GM18517 (cell line): ENCODE data around the gene GDF7.
"Not testable (repeated sequence)": the region's sequence is repeated elsewhere in the genome, so short reads cannot be mapped to it uniquely, and the experiment has no call there.

Experiments
- ATAC-seq: cut with Tn5 transposase; IDR thresholded peaks from one replicate; pipeline ENCODE4 v1.9.1; 2021; ENCODE audit warnings: mild to moderate bottlenecking, moderate library complexity; ENCODE audit not compliant: unreplicated experiment

GDF7 gene

DNA sequence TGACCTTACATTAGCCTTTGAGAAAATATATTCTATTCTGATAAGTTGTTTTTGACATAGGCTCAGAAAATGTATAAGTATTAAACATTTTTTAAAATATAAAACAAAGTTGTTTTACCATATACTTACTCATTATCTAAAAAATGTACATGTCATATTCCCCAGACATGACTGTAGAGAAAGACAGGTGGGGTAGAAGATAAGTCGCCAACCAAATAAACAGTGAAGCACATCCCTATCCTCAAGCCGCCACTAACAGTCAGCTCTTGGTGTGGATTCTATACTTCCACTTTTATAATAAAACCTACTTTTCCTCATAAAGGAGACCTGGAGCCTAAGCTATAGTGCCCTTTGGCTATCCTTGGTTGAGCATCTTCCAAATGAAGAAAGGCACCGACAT is 26.4 kb downstream of the GDF7 start:
- ATAC-seq: no peak

DNA sequence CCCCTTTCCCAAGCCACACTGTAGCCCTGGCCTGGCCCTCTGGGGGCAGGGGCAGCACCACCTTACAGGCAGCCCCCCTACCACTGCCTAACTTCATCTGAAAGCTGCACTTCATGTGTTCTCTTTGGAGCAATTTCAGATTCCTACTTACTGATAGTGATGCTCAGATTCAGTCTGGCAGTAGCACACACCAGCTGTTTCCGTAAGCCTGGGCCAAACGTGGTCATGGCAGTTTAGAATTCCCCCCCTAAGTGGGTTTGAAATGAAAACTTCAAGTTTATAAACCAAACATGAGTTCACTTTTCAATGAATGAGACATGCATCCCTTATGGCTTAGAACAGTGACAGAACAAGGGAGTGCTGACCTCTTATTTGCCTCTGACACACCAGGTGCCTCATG is 29.4 kb downstream of the GDF7 start:
- ATAC-seq: no peak

DNA sequence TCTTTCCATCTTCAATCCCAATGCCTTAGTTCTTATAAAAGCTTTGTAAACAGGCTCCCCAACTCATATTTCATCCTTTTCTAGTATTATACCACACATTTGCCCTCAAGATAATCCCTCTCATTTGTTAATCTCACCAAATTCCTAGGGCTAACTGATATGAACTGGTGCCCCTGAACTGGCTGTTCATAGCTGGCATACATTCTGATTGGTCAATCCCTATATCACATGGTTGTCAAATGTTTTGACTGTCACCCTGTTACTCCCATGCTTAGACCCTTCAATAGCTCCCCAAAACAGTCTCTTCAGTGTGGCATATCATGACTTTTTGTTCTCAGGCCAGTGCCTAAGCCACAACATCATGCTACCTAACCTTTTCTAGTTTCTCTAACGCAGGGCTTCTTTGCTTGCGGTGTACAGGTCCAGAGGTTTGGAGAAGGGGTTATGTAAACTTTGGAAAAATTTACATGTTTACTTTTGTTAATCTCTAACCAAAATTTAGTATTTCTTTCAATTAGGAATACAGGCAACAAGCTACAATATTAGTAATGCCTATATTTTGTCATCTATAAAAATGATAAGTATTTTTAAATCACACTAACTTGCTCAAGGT is 30.5 kb downstream of the GDF7 start:
- ATAC-seq: no peak

DNA sequence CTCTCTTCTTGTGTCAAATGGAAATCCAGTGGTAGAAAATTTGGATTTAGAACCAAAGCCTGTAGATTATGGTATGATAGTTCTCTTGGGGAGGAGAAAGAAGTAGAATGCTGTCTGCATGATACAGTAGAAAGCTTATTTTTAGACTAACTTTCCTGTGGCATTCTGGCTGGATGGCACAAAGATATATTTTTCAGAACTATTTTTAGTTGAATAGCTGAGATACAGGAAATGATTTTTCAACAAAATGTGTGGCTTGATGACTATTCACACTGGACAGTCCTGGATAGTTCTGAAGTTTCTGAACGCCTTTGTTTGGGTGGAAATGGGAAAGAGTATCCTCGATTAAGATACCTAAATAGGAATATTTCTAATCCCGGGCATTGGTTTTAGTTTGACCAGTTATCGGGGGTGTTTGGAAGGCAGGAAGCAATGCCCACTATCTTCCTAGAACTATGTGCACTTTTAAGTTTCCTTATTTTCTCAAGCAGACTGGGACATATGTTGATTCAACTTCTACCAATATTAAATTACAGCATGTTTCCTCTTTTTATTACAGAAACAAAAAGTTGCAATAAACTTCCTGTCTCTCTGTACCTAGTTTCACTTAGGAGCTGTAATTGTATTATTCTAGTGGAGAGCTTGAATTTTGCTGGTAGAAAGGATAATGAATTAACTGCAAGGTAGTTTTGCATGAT is 32.1 kb downstream of the GDF7 start:
- ATAC-seq: no peak

DNA sequence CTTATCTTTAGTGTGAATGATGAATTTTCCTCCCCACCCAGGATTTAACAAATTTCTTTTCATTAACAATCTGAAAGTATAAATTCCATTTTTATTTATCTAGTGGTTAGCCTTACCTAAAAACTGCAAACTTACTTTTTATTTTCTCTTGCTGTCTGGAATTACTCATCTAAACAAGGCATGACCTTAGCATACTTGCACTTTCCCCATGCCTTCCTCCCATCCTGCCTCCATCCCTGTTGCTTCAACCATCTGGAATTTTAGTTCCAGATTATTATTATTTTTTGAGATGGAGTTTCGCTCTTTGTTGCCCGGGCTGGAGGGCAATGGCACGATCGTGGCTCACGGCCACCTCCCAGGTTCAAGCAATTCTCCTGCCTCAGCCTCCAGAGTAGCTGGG is 35.6 kb downstream of the GDF7 start:
- no peak for ATAC-seq

DNA sequence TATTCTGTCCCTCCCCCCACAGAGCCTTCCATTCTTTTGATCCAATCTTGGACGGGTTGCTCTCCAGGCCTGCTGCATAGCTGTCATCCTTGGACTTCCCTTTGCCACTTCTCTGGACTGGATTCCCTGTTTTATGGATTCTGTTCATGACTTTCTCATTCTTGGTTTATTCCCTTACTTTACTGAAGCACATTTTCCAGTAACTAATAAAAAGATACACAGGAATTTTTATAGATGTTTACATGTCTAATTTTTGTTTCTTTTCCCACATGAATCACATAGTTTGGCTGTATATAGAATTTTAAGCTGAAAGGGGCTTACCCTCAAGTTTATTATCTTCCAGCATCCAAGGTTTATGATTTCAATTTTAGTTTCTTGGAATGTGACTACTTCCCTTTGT is 37.9 kb downstream of the GDF7 start:
- no peak for ATAC-seq

DNA sequence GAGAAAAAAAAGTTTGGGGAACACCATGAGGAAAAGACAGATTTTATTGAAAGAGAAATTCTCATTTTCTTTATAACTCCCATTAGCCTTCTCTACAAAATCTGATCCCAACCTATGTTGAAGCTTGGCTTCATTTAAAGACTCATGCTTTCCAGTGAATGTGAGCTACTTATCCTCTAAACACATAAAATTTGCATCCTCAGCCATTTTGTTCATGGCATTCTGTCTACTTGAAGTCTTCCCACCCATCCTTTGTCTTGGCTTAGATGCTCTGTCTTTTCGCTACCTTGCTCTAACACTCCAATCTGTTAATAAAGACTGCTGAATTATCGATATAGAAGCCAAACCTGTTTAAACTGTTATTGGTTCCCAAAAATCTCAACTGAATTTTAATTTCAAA is 39.3 kb downstream of the GDF7 start:
- no peak for ATAC-seq

DNA sequence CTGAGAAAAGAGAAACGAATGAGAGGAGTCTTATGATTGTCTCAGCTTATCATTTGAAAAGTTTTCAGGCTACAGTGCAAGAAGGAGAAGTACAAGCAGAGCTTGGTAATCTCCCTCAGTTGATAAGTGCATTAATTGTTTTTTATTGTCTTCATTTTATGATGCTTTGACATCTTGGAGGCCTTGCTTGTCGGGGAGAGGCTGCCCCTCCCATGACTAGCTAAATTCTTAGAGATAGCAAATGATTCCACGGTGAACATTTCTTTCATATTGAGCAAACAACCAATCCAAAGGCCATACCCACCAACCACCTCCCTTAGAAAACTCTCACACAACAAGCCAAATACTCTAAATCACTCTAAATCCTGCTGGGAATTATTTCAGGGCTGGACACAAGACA is 39.8 kb downstream of the GDF7 start:
- no peak for ATAC-seq

DNA sequence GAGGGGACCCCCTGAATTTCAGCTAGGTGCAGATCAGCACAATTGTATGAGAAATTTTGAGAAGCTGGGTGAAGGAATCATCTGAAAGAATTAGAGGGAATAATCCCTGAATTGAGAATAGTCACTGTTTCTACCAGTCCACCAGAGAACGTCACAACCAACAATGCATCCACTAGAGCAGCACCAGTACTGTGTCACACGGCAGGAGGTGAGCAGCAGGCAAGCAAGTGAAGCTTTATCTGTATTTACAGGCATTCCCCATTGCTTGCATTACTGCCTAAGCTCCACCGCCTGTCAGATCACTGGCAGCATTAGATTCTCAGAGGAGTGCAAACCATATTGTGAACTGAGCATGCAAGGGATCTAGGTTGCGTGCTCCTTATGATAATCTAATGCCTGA is 40.7 kb downstream of the GDF7 start:
- ATAC-seq: no peak

DNA sequence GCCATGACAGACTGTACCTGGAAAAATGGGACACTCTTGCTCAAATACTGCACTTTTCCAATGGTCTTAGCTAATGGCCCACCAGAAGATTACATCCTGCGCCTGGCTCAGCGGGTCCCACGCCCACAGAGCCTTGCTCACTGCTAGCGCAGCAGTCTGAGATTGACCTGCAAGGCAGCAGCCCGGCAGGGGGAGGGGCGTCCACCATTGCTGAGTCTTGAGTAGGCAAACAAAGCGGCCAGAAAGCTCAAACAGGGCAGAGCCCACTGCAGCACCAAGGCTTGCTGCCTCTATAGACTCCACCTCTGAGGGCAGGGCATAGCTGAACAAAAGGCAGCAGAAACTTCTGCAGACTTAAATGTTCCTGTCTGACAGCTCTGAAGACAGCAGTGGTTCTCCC is 44.7 kb downstream of the GDF7 start:
- not testable (repeated sequence) for ATAC-seq

DNA sequence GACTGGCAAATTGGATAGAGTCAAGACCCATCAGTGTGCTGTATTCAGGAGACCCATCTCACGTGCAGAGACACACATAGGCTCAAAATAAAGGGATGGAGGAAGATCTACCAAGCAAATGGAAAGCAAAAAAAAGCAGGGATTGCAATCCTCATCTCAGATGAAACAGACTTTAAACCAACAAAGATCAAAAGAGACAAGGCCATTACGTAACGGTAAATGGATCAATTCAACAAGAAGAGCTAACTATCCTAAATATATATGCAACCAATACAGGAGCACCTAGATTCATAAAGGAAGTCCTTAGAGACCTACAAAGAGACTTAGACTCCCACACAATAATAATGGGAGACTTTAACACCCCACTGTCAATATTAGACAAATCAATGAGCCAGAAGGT is 46.6 kb downstream of the GDF7 start:
- ATAC-seq: not testable (repeated sequence)

DNA sequence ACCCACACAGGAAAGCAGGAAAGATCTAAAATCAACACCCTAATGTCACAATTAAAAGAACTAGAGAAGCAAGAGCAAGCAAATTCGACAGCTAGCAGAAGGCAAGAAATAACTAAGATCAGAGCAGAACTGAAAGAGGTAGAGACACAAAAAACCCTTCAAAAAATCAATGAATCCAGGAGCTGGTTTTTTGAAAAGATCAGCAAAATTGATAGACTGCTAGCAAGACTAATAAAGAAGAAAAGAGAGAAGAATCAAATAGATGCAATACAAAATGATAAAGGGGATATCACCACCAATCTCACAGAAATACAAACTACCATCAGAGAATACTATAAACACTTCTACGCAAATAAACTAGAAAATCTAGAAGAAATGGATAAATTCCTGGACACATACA is 47.5 kb downstream of the GDF7 start:
- not testable (repeated sequence) for ATAC-seq

DNA sequence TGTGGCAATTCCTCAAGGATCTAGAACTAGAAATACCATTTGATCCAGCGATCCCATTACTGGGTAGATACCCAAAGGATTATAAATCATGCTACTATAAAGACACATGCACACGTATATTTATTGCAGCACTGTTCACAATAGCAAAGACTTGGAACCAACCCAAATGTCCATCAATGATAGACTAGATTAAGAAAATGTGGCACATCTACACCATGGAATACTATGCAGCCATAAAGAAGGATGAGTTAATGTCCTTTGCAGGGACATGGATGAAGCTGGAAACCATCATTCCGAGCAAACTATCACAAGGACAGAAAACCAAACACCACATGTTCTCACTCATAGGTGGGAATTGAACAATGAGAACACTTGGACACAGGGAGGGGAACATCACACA is 49.2 kb downstream of the GDF7 start:
- ATAC-seq: not testable (repeated sequence)

DNA sequence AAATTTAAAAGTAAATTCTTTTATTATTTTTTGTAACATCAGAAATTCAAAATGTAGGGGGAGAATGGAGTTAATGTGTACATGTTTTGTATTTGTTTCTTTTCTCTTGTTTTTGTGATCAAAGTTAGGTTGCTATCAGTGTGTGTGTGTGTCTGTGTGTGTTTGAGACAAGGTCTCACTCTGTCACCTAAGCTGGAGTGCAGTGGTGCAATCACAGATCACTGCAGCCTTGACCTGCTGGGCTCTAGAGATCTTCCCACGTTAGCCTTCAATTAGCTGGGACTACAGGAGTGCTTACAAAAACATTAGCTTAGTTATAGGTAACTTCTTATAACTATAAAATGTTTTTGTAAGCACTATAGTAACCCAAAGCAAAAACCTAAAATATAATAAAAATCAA is 50.7 kb downstream of the GDF7 start:
- ATAC-seq: no peak

DNA sequence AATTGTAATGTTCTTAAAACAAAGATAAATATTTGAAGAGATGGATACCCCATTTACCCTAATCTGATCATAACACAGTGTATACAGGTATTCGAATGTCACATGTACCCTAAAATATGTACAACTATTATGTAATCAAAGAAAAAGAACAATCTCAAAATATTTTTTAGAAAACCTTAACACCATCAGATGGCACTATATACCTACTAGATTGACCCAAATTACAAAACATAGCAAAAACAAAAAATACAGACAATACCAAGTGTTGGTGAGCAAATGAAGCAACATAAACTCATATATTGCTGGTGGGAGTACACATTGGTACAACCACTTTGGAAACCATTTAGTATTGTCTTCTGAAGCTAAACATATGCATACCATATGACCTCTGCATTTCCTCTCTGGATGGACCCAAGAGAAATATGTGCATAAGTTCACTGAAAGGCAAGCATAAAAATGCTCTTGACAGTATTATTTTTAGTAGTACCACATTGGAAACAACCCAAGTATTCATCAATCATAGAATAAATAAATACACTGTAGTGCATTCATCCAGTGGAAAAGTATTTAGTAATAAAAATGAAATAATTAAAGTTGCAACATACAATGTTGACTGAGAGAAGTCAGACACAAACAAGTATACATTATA is 55.8 kb downstream of the GDF7 start:
- no peak for ATAC-seq

DNA sequence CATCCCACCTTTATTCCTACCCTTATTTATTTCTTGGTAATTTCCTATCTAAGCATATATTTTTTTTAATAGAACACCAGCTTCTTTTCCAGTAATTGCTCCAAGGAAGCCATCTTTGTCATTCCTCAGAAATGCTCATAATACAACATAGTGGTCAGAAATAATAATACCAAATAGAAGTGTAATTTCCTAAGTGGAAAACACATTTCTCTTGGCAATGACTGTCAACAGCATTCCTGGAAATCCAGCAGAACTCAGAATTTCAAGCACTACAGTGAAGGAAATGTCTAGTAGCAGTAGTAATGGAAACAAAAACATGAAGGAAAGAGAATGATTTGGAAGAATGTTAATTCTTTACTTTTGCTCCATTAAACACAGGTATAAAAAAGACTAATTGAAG is 56.6 kb downstream of the GDF7 start:
- ATAC-seq: no peak

DNA sequence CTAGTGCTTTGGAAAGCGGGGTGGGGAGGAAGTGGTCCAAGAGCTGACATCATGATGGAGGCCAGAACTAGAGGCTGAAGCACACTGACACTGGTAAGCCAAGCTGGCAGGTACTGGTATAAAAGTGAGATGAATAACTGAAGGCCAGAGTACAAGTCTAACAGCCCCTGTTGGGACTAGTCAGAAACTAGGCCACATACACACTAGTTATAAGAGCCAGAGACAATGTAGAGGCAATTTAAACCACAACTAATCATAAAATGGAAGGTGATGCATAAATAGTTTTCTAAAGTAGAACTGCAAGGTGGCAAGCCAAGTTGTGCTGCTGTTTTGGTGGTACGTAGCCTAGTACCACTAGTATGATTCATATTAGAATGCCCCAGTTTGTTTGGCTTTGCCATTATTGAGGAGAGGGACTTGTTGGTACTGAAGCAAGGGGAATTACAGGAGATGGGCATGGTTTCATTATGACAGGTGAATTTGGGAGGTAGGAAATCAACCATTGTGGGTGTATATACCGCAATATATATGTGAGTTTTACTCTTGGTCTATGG is 57.6 kb downstream of the GDF7 start:
- no peak for ATAC-seq

DNA sequence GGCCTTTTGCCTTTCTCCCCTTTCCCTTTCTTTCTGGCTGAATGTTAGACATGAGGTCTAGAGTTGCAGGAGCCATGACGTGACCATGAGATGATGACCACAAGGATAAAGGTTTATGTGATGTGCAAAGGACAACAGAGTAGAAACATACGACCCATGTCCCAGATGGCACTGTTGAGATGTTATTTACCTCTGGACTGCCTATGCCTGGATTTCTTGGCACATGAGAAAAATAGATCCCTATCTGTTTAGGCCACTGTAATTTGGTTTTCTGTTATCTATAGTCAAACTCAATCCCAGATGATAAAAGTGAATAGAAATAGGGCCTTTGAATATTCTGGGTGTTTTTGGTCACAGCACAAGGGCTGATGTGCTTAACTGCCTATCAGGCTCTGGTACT is 58.8 kb downstream of the GDF7 start:
- ATAC-seq: no peak

DNA sequence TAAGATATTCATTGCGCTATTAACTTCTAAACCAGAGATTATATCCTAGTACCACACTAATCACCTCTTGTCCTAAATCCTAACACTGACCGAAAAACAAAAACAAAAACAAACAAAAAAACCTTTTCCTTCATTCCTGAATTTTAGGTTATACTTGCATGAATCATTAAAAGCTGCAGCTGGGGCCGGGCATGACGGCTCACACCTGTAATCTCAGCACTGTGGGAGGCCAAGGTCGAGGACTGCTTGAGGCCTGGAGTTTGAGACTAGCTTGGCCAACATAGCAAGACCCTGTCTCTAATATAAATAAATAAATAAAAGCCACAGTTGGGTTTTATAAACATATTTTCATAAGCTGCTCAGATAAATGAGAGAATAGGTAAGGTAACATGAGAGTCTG is 60.0 kb downstream of the GDF7 start:
- ATAC-seq: no peak

DNA sequence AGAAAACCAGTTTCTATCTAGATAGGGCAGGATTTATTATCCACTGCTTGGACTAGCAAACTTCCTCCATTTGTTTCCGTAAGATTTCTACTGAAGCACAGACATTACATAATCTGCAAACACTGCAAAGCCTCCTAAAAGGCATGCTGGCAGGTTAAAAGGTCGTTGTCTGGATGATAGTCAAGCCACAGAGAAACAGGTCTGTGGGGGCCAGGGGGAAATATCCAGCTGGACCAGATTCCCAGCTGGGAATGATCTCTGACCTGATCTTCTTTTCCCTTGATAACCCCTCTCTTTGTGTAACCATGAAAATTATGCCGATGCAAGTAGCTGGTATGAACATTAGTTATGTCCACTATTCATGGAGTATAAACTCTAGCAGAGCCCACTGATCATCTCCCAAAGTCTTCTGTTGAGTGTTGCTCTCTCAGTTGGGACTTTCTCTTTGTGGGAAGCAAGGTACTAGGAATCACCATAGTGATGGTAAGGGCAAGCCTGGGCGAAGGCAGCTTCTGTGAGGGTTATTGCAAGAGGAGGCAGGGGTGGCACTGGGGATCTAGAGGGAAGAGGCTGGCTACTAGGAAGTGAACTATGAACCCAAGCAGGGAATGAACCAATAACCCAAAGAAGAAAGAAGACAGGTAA is 61.3 kb downstream of the GDF7 start:
- ATAC-seq: no peak
